Memory B cell (primary cell): ENCODE results near the gene CNDP2.

ENCODE experiments used
- ATAC-seq: fragments of 150-1000 bp; cut with Tn5 transposase; 2 replicates; pipeline ENCODE4 v1.10.0; 2021; ENCODE audit warnings: low read depth, mild to moderate bottlenecking, moderate library complexity
- DNase-seq, 2 donors: peaks; one replicate each; pipeline ENCODE4 v3.0.0; 2022; ENCODE audit warnings: low spot score in 2 of 2
- H3K27ac Mint-ChIP-seq: one replicate; pipeline ENCODE4 v1.8.0; 2022; ENCODE audit warnings: mild to moderate bottlenecking, moderate library complexity, mixed read lengths
- H3K27me3 Mint-ChIP-seq: one replicate; pipeline ENCODE4 v1.8.0; 2022; ENCODE audit warnings: mixed read lengths
- H3K36me3 Mint-ChIP-seq: one replicate; pipeline ENCODE4 v1.8.0; 2022; ENCODE audit warnings: mild to moderate bottlenecking, mixed read lengths
- H3K4me1 Mint-ChIP-seq: one replicate; pipeline ENCODE4 v1.8.0; 2022; ENCODE audit warnings: mixed read lengths
- H3K4me3 Mint-ChIP-seq: one replicate; pipeline ENCODE4 v1.8.0; 2022; ENCODE audit warnings: mild to moderate bottlenecking, moderate library complexity, mixed read lengths
- H3K9me3 Mint-ChIP-seq: one replicate; pipeline ENCODE4 v1.8.0; 2022; ENCODE audit warnings: mixed read lengths

Gene CNDP2

DNA sequence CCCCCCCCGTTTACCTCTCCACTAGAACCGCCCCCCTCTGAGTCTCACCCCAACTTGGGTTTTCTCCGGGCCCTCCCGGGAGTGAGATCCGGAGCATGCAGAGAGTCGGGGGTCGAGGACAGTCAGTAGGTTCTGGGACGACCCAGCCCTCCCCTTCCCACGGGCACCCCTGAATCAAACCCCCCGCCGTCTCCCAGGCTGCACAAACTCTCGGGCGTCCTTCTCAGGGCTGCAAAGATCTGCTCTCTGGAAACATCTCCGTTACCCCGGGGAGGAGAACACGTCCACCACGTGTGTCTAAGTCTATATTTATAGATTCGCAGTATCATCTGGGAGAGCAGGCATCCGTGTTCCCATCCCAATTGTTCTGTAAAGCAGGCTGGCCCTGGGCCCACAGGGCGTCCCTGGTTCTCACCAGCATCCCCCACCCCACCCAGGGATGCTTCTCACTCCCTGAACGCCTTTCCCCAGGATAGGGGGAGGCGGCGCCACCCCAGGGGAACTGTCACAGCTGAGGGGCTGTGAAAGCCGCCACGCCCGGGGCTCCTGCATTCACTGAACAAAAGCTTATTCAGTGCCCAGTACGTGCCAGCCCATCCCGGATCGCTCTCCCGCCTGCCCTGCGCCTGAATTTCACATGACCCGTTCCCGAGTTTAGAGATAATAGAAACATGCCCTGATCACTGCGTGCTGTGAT, 38.3 kb upstream of the CNDP2 start:
- DNase-seq (no peak), ATAC-seq (no peak)
- H3K36me3 Mint-ChIP-seq, result peaks cover 1% of the 10 kb centered on the region
- H3K4me1 Mint-ChIP-seq, result peaks cover 2% of the 10 kb centered on the region
- H3K9me3 Mint-ChIP-seq, result no peaks in the 10 kb centered on the region
- no peak overlapping the region for H3K27ac Mint-ChIP-seq
- H3K27me3 Mint-ChIP-seq, result peaks cover 25% of the 10 kb centered on the region
- peak overlapping the region; percentile 57 for H3K4me3 Mint-ChIP-seq

DNA sequence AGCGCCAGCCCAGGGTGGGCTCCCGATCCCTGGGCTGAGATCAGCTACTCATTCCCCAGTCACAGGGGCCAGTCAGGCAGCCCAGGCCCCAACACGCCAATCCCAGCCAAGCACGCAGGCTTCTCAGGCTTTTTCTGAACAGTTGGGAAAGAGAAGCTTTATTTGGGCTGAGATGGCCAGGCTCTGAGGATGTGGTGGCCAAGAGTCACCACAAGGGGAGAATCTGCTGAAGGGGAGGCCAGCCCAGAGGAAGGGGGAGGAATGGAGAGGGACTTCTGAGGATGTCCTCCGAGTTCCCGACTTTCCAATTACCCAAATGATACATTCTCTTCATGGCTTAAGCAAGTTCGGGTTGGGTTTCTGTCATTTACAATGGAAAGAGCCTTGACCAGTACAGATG, 36.3 kb upstream of the CNDP2 start:
- no peak for ATAC-seq
- no peaks in the 10 kb centered on the region for H3K9me3 Mint-ChIP-seq
- H3K27ac Mint-ChIP-seq, result no peak overlapping the region
- no peak for DNase-seq
- H3K4me3 Mint-ChIP-seq, result no peak overlapping the region
- H3K36me3 Mint-ChIP-seq, result peaks cover 1% of the 10 kb centered on the region
- H3K27me3 Mint-ChIP-seq, result peaks cover 24% of the 10 kb centered on the region
- peaks cover 2% of the 10 kb centered on the region for H3K4me1 Mint-ChIP-seq

DNA sequence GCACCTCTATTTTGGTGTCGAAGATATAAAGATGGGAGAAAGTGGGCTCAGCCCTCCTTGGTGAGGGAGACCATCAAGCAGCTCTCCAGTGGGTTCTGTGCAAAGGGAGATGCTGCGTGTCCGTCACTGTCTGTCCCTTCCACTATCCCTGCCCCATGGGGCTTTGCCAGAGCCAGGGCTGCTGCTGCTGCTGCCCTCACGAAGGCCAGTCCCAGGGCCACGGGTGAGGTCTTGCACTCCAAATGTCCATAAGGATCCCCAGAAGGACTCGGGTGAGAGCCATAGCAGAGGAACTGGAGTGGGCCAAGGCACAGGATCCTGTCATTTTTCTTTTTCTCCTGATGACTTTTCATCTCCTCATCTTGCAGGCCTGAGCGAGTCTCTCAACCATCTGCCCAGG, 35.3 kb upstream of the CNDP2 start:
- H3K4me1 Mint-ChIP-seq, result peaks cover 2% of the 10 kb centered on the region
- ATAC-seq, result no peak
- H3K4me3 Mint-ChIP-seq, result no peak overlapping the region
- H3K27me3 Mint-ChIP-seq, result peaks cover 26% of the 10 kb centered on the region
- H3K27ac Mint-ChIP-seq, result no peak overlapping the region
- no peak for DNase-seq
- no peaks in the 10 kb centered on the region for H3K9me3 Mint-ChIP-seq
- peaks cover 1% of the 10 kb centered on the region for H3K36me3 Mint-ChIP-seq

DNA sequence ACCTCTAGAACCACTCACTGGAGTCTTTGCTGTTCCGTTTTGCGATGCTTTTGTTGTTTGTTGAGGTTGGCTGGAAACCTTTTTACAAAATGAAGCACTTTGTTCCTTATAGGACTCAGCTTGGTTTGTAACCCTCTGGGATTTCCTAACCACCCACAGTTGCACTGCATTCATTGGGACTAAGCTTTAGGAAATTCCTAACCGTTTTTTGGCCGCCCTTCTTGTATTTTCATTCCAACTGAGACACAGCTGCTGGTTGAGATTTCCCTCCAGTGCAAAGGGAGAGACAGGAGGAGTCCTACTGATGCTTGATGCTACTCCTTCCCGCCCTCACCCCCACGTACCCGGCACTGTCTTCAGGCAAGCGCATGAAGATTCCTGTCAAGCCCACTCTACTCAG, 32.9 kb upstream of the CNDP2 start:
- Mint-ChIP-seq H3K9me3 (no peaks in the 10 kb centered on the region), H3K27ac (no peak overlapping the region), H3K27me3 (peaks cover 25% of the 10 kb centered on the region), H3K36me3 (no peaks in the 10 kb centered on the region), H3K4me3 (no peak overlapping the region), H3K4me1 (no peaks in the 10 kb centered on the region)
- no peak for DNase-seq
- no peak for ATAC-seq

DNA sequence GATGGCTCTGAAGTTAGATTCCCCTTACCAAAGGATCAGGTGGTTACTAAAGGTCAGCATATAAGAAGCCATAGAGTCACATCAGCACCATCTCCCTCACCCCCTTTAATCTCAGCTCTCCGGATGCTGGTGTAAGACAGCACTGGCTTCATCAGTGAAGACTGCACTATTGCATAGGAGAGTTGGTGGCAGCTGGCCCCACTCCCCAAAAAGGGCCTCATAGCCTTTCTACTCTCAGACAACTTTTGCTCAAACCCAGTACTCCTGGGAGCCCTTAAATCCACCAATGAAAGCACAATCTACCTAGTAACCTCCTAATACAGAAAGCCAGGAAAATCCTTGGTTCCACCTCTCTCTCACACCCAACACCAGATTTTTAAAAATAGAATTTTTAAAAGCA, 32.2 kb upstream of the CNDP2 start:
- DNase-seq (no peak), ATAC-seq (no peak)
- Mint-ChIP-seq H3K4me1 (no peaks in the 10 kb centered on the region), H3K27ac (no peak overlapping the region), H3K4me3 (no peak overlapping the region), H3K9me3 (no peaks in the 10 kb centered on the region), H3K36me3 (no peaks in the 10 kb centered on the region), H3K27me3 (peaks cover 25% of the 10 kb centered on the region)

DNA sequence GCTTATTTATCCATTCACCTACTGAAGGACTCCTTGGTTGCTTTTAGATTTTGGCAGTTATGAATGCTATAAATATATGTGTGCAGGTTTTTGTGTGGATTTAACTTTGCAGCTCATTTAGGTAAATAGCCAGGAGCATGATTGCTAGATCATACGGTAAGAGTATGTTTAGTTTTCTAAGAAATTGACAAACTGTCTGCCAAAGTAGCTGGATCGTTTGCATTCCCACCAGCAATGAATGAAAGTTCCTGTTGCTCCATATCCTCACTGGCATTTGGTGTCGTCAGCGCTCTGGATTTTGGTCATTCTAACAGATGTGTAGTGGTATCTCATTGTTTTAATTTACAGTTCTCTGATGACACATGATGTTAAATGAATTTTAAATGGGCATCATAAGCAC, 30.4 kb upstream of the CNDP2 start:
- no peak for DNase-seq
- Mint-ChIP-seq H3K9me3 (peaks cover 8% of the 10 kb centered on the region), H3K4me1 (no peaks in the 10 kb centered on the region), H3K27ac (no peak overlapping the region), H3K36me3 (peaks cover 5% of the 10 kb centered on the region), H3K27me3 (peaks cover 30% of the 10 kb centered on the region), H3K4me3 (no peak overlapping the region)
- ATAC-seq, result no peak

DNA sequence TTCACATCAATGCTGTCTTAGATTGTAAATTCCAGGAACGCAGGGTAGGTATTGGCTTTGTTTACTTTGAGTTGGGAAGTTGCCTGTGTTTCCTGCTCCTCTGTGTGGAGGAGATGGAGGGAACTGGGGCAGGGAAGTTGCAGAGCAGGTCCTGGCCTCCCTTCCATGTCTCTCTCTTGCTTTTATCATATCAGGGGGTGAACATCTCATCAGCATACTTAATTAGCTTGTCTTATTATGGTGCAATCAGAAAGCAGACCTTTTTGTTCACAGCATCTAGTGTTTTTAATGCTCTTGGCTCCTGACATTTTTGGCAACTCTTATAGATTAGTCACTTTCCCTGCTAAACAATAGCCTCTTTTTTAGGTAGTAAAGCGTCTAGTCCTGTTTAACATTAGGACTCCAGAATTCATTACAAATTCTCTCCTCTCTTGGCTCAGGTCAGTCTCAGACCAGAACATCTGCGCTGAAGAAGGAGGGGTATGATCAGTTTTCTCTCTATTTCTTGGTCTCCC, 27.6 kb upstream of the CNDP2 start:
- H3K27ac Mint-ChIP-seq, result no peak overlapping the region
- H3K27me3 Mint-ChIP-seq, result peaks cover 21% of the 10 kb centered on the region
- DNase-seq, result no peak
- peaks cover 10% of the 10 kb centered on the region for H3K9me3 Mint-ChIP-seq
- peaks cover 5% of the 10 kb centered on the region for H3K36me3 Mint-ChIP-seq
- no peak overlapping the region for H3K4me3 Mint-ChIP-seq
- no peak for ATAC-seq
- H3K4me1 Mint-ChIP-seq, result no peaks in the 10 kb centered on the region

DNA sequence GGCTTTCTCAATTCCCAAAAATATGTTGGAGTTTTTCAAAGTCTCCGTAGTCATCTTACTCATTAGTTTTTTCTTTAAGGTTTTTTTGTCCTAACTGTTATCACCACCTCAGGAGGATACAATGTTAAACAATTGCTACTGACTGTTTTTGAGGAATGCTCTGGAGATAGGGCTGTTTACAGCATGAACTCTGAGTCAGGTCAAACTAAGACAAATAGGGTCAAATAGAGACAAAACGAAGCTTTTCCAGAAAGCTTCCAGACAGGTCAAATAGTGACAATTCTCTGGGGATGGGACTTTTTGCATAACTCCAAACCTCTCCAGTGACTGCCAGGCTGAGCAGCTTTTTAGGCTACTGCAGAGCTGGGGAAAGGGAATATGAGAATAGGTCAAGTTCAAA, 23.9 kb upstream of the CNDP2 start:
- ATAC-seq (no peak), DNase-seq (no peak)
- peaks cover 10% of the 10 kb centered on the region for H3K9me3 Mint-ChIP-seq
- no peaks in the 10 kb centered on the region for H3K4me1 Mint-ChIP-seq
- H3K27me3 Mint-ChIP-seq, result peaks cover 14% of the 10 kb centered on the region
- H3K4me3 Mint-ChIP-seq, result no peak overlapping the region
- no peak overlapping the region for H3K27ac Mint-ChIP-seq
- peaks cover 5% of the 10 kb centered on the region for H3K36me3 Mint-ChIP-seq

DNA sequence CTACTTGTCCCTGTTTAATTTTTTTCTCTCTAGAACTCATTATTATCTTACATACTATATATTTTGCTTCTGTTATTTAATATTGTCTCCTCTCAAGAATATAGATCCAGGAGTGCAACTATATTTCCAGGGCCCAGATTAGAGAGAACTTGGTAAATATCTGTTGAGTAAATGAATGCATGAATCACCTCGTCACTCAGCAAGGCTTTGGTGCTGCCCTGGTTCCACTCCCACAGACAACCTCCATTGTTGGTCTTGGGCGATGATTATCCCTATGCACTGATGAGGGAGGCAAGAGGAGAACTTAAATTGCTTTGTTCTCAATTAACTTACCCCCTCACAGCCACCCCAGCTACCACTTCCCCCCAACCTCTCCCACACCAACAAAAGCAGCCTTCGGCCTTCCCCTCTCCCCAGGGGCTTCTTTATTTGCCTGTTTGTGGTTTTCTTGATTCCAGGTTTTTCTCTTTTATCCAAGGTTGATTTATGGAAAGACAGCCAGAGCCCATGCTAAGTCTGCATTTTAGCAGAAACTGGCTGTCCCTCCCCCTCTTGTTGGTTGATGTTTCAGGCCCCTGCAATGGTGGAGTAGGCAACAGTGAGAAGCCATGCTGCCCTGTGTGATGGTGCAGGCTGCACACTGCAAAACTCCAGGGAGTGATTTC, 22.1 kb upstream of the CNDP2 start:
- Mint-ChIP-seq H3K36me3 (peaks cover 5% of the 10 kb centered on the region), H3K27ac (no peak overlapping the region), H3K9me3 (peaks cover 10% of the 10 kb centered on the region), H3K27me3 (peaks cover 19% of the 10 kb centered on the region), H3K4me3 (no peak overlapping the region), H3K4me1 (no peaks in the 10 kb centered on the region)
- no peak for DNase-seq
- no peak for ATAC-seq

DNA sequence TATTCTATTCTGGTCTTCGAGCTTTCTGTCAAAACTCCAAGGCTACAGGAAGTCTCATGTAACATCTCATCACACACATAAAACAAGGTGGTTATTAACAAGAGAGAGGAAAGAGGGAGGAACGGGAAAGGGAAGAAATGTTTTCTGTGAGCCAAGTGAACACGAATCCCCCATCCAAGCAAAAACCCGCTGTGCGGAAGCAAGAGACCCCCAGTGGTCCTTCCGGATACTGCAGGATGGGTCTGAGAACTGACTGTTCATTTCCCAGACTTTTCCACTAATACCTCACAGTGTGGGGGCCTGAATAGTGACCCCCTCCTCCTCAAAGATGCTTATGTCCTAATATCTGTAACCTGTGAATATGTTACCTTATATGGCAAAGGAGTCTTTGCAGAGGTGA, 20.0 kb upstream of the CNDP2 start:
- Mint-ChIP-seq H3K4me1 (no peaks in the 10 kb centered on the region), H3K36me3 (no peaks in the 10 kb centered on the region), H3K9me3 (no peaks in the 10 kb centered on the region), H3K4me3 (no peak overlapping the region), H3K27me3 (peaks cover 20% of the 10 kb centered on the region), H3K27ac (no peak overlapping the region)
- DNase-seq (no peak), ATAC-seq (no peak)

DNA sequence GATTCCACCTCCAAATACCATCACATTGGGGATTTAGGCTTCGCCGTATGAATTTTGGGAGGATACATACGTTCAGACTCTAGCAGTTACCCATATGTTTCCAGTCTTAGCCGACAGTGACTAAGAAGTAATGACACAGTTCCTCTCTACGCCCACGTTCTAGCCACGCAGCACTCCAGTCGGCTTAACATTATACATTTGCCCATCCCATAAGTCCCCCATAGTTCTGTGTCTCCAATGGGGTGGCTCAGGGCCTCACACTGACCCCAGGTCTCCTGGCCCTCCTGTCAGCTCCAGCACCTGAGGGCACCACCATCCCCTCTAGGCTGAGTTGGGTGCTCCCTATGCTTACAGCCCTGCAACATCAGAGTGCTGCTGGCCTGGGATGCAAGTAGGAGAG, 18.4 kb upstream of the CNDP2 start:
- Mint-ChIP-seq H3K9me3 (no peaks in the 10 kb centered on the region), H3K4me1 (no peaks in the 10 kb centered on the region), H3K36me3 (no peaks in the 10 kb centered on the region), H3K27ac (no peak overlapping the region), H3K27me3 (peaks cover 21% of the 10 kb centered on the region), H3K4me3 (no peak overlapping the region)
- ATAC-seq (no peak), DNase-seq (no peak)

DNA sequence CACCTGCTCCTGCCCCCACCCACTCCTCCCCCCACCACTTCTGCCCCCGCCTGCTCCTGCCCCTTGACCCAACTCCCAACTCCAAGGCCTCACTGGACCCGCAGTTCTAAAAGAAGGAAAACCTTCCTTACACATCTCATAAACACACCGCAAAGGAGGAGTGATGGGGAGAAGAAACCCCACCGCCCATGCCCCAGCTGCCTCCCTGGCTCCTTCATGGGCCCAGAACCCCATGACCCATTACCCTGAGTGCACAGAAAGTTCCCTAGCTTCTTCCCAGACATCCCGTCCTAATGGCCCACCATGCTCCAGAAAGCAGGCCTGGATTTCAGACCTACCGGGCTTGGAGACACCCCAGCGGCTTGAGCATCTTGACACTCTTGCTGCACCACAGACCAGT, 17.8 kb upstream of the CNDP2 start:
- ATAC-seq (no peak), DNase-seq (no peak)
- Mint-ChIP-seq H3K4me1 (no peaks in the 10 kb centered on the region), H3K27me3 (peaks cover 22% of the 10 kb centered on the region), H3K9me3 (no peaks in the 10 kb centered on the region), H3K27ac (no peak overlapping the region), H3K36me3 (no peaks in the 10 kb centered on the region), H3K4me3 (no peak overlapping the region)

DNA sequence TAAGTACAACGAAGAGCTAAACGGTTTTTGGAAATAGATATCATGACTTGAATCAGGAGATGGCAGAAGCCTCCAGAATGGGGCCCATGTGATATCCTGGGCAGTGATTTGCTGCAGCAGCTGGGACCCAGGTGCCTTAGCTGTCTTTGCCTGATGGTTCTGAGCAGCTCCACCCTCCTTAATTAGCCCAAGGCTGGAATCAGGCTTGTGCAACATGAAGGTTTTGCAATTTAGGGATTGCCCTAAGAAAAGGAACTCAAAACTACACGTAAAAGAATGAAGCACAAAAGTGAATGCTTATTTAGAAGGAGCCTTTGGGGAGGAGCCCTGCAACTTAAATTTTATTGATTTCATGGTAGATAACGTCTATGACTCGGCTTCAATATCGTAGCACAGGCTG, 17.3 kb upstream of the CNDP2 start:
- Mint-ChIP-seq H3K4me1 (no peaks in the 10 kb centered on the region), H3K4me3 (no peak overlapping the region), H3K27me3 (peaks cover 22% of the 10 kb centered on the region), H3K9me3 (no peaks in the 10 kb centered on the region), H3K27ac (no peak overlapping the region), H3K36me3 (no peaks in the 10 kb centered on the region)
- no peak for ATAC-seq
- DNase-seq, result no peak

DNA sequence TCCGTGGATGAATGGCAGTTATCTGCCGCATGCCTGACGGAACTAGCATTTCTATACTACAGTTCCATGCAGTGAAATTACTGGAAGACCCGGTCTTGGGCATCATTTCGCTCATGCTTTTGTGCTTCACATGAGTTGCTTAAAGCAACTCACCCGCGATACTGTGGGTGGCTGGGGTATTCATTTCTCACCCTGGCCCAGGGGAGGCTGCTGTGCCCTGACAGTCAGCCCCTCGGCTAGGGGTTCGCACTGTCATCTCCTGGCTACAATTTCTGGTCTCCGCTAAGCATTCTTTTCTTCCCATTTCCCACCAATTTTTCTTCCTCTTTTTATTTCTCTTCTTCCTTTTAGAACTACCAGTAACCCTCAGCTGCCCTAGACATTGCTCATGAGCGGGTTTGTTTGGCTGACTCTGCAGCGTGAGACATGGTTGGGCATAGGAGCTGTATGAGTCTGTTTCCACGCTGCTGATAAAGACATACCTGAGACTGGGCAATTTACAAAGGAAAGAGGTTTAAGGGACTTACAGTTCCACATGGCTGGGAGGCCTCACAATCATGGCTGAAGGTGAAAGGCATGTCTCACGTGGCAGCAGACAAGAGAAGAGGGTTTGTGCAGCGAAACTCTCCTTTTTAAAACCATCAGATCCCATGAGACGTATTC, 16.5 kb upstream of the CNDP2 start:
- no peaks in the 10 kb centered on the region for H3K9me3 Mint-ChIP-seq
- no peaks in the 10 kb centered on the region for H3K36me3 Mint-ChIP-seq
- peaks cover 22% of the 10 kb centered on the region for H3K27me3 Mint-ChIP-seq
- no peak overlapping the region for H3K4me3 Mint-ChIP-seq
- no peaks in the 10 kb centered on the region for H3K4me1 Mint-ChIP-seq
- no peak for DNase-seq
- no peak overlapping the region for H3K27ac Mint-ChIP-seq
- no peak for ATAC-seq
